Skeletal muscle tissue (tissue), 4 donors: ENCODE data around the gene TANC1. TPM values are rescaled to one million over a fixed set of nuclear protein-coding genes. Genes with fewer than 3 reads are reported as not detected.

Experiments used
- H3K27ac ChIP-seq: one replicate; pipeline ENCODE4 v1.7.0; 2013; ENCODE audit warnings: mild to moderate bottlenecking, low read depth, low read length, inconsistent platforms
- H3K27me3 ChIP-seq, 3 donors: one replicate each; pipeline ENCODE4 v1.7.0; 2013; ENCODE audit warnings: low read length in 3 of 3; ENCODE audit not compliant: control insufficient read depth in 3 of 3, insufficient read depth in 3 of 3
- H3K36me3 ChIP-seq, 3 donors: one replicate each; pipeline ENCODE4 v1.7.0; 2013; ENCODE audit warnings: low read length in 3 of 3; ENCODE audit not compliant: control insufficient read depth in 3 of 3, insufficient read depth in 3 of 3
- H3K4me1 ChIP-seq, 3 donors: one replicate each; pipeline ENCODE4 v1.7.0; 2013; ENCODE audit warnings: low read length in 3 of 3, mild to moderate bottlenecking in 3 of 3; ENCODE audit not compliant: control insufficient read depth in 3 of 3, insufficient read depth in 3 of 3
- H3K4me3 ChIP-seq, 3 donors: one replicate each; pipeline ENCODE4 v1.7.0; 2013; ENCODE audit warnings: low read length in 3 of 3
- H3K9ac ChIP-seq, 3 donors: one replicate each; pipeline ENCODE4 v1.7.0; 2013; ENCODE audit warnings: low read length in 3 of 3, mild to moderate bottlenecking in 3 of 3, moderate library complexity in 2 of 3, low read depth in 1 of 3
- H3K9me3 ChIP-seq, 3 donors: one replicate each; pipeline ENCODE4 v1.7.0; 2013; ENCODE audit warnings: low read length in 3 of 3; ENCODE audit not compliant: control insufficient read depth in 3 of 3
- total RNA-seq: library from RNA; depleted of rRNA; stranded (reverse); fragments of >200 nt; gene quantifications from one replicate; pipeline ENCODE4 v1.2.3, GENCODE V29; 2014
- donor health status: Osteomylitis.

Gene TANC1
- total RNA-seq, 1 donor from 2014 or later: 38.1 TPM

GRCh38 chr2:159118859-159119500 is 150.5 kb downstream of the TANC1 start:
- Histone ChIP-seq H3K4me3 (no peak overlapping the region), H3K27ac (no peak overlapping the region), H3K27me3 (no peaks in the 10 kb centered on the region), H3K9ac (no peak overlapping the region), H3K36me3 (no peaks in the 10 kb centered on the region), H3K4me1 (no peaks in the 10 kb centered on the region), H3K9me3 (no peaks in the 10 kb centered on the region)

- H3K4me1 ChIP-seq: peaks cover 0 to 3% (median 0%) of the 10 kb centered on the region in 3 donors
- no peak overlapping the region for H3K4me3 ChIP-seq
- H3K27me3 ChIP-seq: no peaks in the 10 kb centered on the region
- no peak overlapping the region for H3K9ac ChIP-seq
- H3K27ac ChIP-seq: no peak overlapping the region
- H3K9me3 ChIP-seq: no peaks in the 10 kb centered on the region
- H3K36me3 ChIP-seq: no peaks in the 10 kb centered on the region
These were observed 151.3 kb downstream of the TANC1 start for GRCh38 chr2:159119652-159120257.

- Histone ChIP-seq H3K9ac (peak overlapping the region in 1 of 3 donors; percentile 45), H3K9me3 (no peaks in the 10 kb centered on the region), H3K27ac (no peak overlapping the region), H3K27me3 (no peaks in the 10 kb centered on the region), H3K4me3 (no peak overlapping the region), H3K36me3 (no peaks in the 10 kb centered on the region), H3K4me1 (peaks cover 0 to 8% (median 5%) of the 10 kb centered on the region in 3 donors)
These were observed 155.3 kb downstream of the TANC1 start for GRCh38 chr2:159123786-159124185.

GRCh38 chr2:159124441-159124911 is 156.0 kb downstream of the TANC1 start:
- Histone ChIP-seq H3K27ac (peak overlapping the region; percentile 10), H3K27me3 (no peaks in the 10 kb centered on the region), H3K4me3 (no peak overlapping the region), H3K9me3 (no peaks in the 10 kb centered on the region), H3K9ac (no peak overlapping the region), H3K4me1 (peaks cover 0 to 8% (median 5%) of the 10 kb centered on the region in 3 donors), H3K36me3 (no peaks in the 10 kb centered on the region)

- Histone ChIP-seq H3K4me1 (peaks cover 0 to 11% (median 5%) of the 10 kb centered on the region in 3 donors), H3K27ac (peak overlapping the region; percentile 10), H3K4me3 (no peak overlapping the region), H3K27me3 (no peaks in the 10 kb centered on the region), H3K36me3 (no peaks in the 10 kb centered on the region), H3K9ac (no peak overlapping the region), H3K9me3 (no peaks in the 10 kb centered on the region)
These were observed 156.6 kb downstream of the TANC1 start for GRCh38 chr2:159124931-159125467.

GRCh38 chr2:159125858-159126257 is 157.4 kb downstream of the TANC1 start:
- peaks cover 0 to 11% (median 5%) of the 10 kb centered on the region in 3 donors for H3K4me1 ChIP-seq
- no peaks in the 10 kb centered on the region for H3K9me3 ChIP-seq
- no peak overlapping the region for H3K27ac ChIP-seq
- no peaks in the 10 kb centered on the region for H3K36me3 ChIP-seq
- no peak overlapping the region for H3K9ac ChIP-seq
- H3K4me3 ChIP-seq: no peak overlapping the region
- no peaks in the 10 kb centered on the region for H3K27me3 ChIP-seq

- Histone ChIP-seq H3K27ac (no peak overlapping the region), H3K4me1 (peaks cover 0 to 11% (median 5%) of the 10 kb centered on the region in 3 donors), H3K9me3 (no peaks in the 10 kb centered on the region), H3K36me3 (no peaks in the 10 kb centered on the region), H3K27me3 (no peaks in the 10 kb centered on the region), H3K4me3 (no peak overlapping the region), H3K9ac (no peak overlapping the region)
These were observed 158.1 kb downstream of the TANC1 start for GRCh38 chr2:159126432-159127022.

GRCh38 chr2:159128191-159128590 is 159.8 kb downstream of the TANC1 start:
- H3K27ac ChIP-seq: no peak overlapping the region
- peaks cover 0 to 16% (median 5%) of the 10 kb centered on the region in 3 donors for H3K4me1 ChIP-seq
- H3K9me3 ChIP-seq: no peaks in the 10 kb centered on the region
- H3K9ac ChIP-seq: no peak overlapping the region
- no peak overlapping the region for H3K4me3 ChIP-seq
- H3K36me3 ChIP-seq: no peaks in the 10 kb centered on the region
- no peaks in the 10 kb centered on the region for H3K27me3 ChIP-seq

GRCh38 chr2:159129269-159129668 is 160.8 kb downstream of the TANC1 start:
- H3K9me3 ChIP-seq: no peaks in the 10 kb centered on the region
- no peak overlapping the region for H3K4me3 ChIP-seq
- no peak overlapping the region for H3K27ac ChIP-seq
- H3K27me3 ChIP-seq: no peaks in the 10 kb centered on the region
- peaks cover 0 to 16% (median 5%) of the 10 kb centered on the region in 3 donors for H3K4me1 ChIP-seq
- no peak overlapping the region for H3K9ac ChIP-seq
- no peaks in the 10 kb centered on the region for H3K36me3 ChIP-seq

GRCh38 chr2:159129824-159130223 is 161.4 kb downstream of the TANC1 start:
- Histone ChIP-seq H3K4me3 (no peak overlapping the region), H3K9me3 (no peaks in the 10 kb centered on the region), H3K4me1 (peaks cover under 1 to 14% (median 6%) of the 10 kb centered on the region in 3 donors), H3K36me3 (no peaks in the 10 kb centered on the region), H3K27me3 (no peaks in the 10 kb centered on the region), H3K9ac (no peak overlapping the region), H3K27ac (no peak overlapping the region)
